Measurements from ENCODE around the gene SEC14L2. TPM values are rescaled to one million over a fixed set of nuclear protein-coding genes. Genes with fewer than 3 reads are reported as not detected.

SEC14L2 gene
- total and polyA plus RNA-seq, 2 of the 4 experiments (the other 2 are of a cell fraction) = 38.7 to 54.8 TPM

GRCh38 chr22:30472994-30473720 is 76.3 kb downstream of the SEC14L2 start:
- ATAC-seq (ENCODE audit: low read depth) (no peak), DNase-seq (no peak)
- Histone ChIP-seq H3K9me1 (ENCODE audit: insufficient read depth, low read length) (no peaks in the 10 kb centered on the region), H3K79me1 (ENCODE audit: low read depth in 1 of 2, low read length in 2 of 2) (no peaks in the 10 kb centered on the region), H3K18ac (ENCODE audit: low read depth, low read length) (no peak overlapping the region), H2BK20ac (ENCODE audit: low read depth, low read length) (no peak overlapping the region), H3K27me3 (ENCODE audit: control insufficient read depth, insufficient read depth, low read length) (peaks cover 73% of the 10 kb centered on the region), H2BK15ac (ENCODE audit: low read depth, low read length) (no peak overlapping the region), H4K91ac (ENCODE audit: insufficient read depth, low read depth, low read length) (no peak overlapping the region), H2BK5ac (ENCODE audit: low read depth, low read length, poor library complexity, severe bottlenecking) (no peak overlapping the region), H4K20me1 (ENCODE audit: insufficient read depth, low read length) (no peaks in the 10 kb centered on the region), H4K5ac (ENCODE audit: low read depth, low read length) (no peak overlapping the region), H2AFZ (replicated peaks; ENCODE audit: low read length, poor library complexity) (no peak overlapping the region), H3K4me2 (ENCODE audit: low read depth, low read length) (no peak overlapping the region), H3K36me3 (ENCODE audit: control insufficient read depth, insufficient read depth, low read length) (no peaks in the 10 kb centered on the region), H4K8ac (ENCODE audit: low read depth in 2 of 2, low read length in 2 of 2) (no peak overlapping the region), H3K4me3 (ENCODE audit: insufficient read depth, low read depth, low read length) (no peak overlapping the region), H3K14ac (replicated peaks; ENCODE audit: low read depth, low read length) (no peak overlapping the region), H3K4me1 (ENCODE audit: control insufficient read depth, insufficient read depth, low read length) (no peaks in the 10 kb centered on the region), H3K9me3 (ENCODE audit: control insufficient read depth, insufficient read depth, low read length) (no peaks in the 10 kb centered on the region), H2AK9ac (replicated peaks; ENCODE audit: low read depth, low read length, poor library complexity) (no peak overlapping the region), H3K27ac (ENCODE audit: insufficient read depth, low read length) (no peak overlapping the region), H3K23ac (ENCODE audit: low read depth, low read length) (no peak overlapping the region), H2BK120ac (ENCODE audit: low read depth, low read length) (no peak overlapping the region), H3K9ac (ENCODE audit: low read depth, low read length) (no peak overlapping the region), H2AK5ac (ENCODE audit: low read depth, low read length) (no peak overlapping the region), H3K56ac (ENCODE audit: extremely low read depth, insufficient read depth, low read length) (no peak overlapping the region), H3K4ac (ENCODE audit: low read depth, low read length) (no peak overlapping the region)
- TF ChIP-seq RCOR1 (IDR thresholded peaks at IDR 0.05; ENCODE audit: insufficient replicate concordance, low read length) = no peak
- TF ChIP-seq ELK1 (IDR thresholded peaks at IDR 0.05; ENCODE audit: borderline replicate concordance, low read depth, low read length) = no peak
- no peak for TF ChIP-seq MAZ (IDR thresholded peaks at IDR 0.05; ENCODE audit: borderline replicate concordance, low read depth, low read length)
- no peak for TF ChIP-seq POLR2A (IDR thresholded peaks at IDR 0.05; ENCODE audit: low read depth, low read length)
- TF ChIP-seq CTCF (conservative IDR thresholded peaks at IDR 0.05; ENCODE audit: low read depth, low read length) = no peak
- no peak for TF ChIP-seq SMC3 (IDR thresholded peaks at IDR 0.05; ENCODE audit: low read depth, low read length)
- TF ChIP-seq CHD1 (IDR thresholded peaks at IDR 0.05; ENCODE audit: low read depth, low read length) = no peak
- no peak for TF ChIP-seq NFE2L2 (IDR thresholded peaks at IDR 0.05; ENCODE audit: low read depth, low read length)
- no peak for TF ChIP-seq BHLHE40 (IDR thresholded peaks at IDR 0.05; ENCODE audit: low read depth, low read length)
- no peak for TF ChIP-seq RAD21 (IDR thresholded peaks at IDR 0.05; ENCODE audit: low read length)
- no peak for TF ChIP-seq USF2 (IDR thresholded peaks at IDR 0.05; ENCODE audit: low read depth, low read length)
- no peak for TF ChIP-seq RFX5 (IDR thresholded peaks at IDR 0.05; ENCODE audit: low read depth, low read length)
- no peak for TF ChIP-seq FOS (IDR thresholded peaks at IDR 0.05; ENCODE audit: low read depth, low read length)
- TF ChIP-seq MXI1 (IDR thresholded peaks at IDR 0.05; ENCODE audit: borderline replicate concordance, low read depth, low read length) = no peak
- no peak for TF ChIP-seq MAFK (IDR thresholded peaks at IDR 0.05; ENCODE audit: low read depth, low read length)
- TF ChIP-seq CEBPB (IDR thresholded peaks at IDR 0.05; ENCODE audit: low read depth, low read length) = no peak
- intact Hi-C loops (cut with micrococcal nuclease) (no loop called here), in situ Hi-C loops (cut with MboI; ENCODE audit: low sequenced_read_pairs) (no loop called here), dilution Hi-C loops (cut with HindIII; ENCODE audit: low sequenced_read_pairs, unreplicated experiment) (no loop called here)
- WGBS, 2 experiments (ENCODE audit: extremely low coverage in 2 of 2, insufficient read length in 1 of 2) = no CpG with 5 or more reads among the region's 4 CpGs
- POLR2A ChIA-PET (ENCODE audit: unreplicated experiment) = no interaction called here
- CTCF ChIA-PET = no interaction called here
- BruUV-seq (replicated peaks) = no TSS peak
